Activated T-helper 2 cell treated with anti-CD3 and anti-CD28 coated beads, Interferon-gamma antibody, Interleukin-2, Interleukin-4, amounts not matched to agents 10 μg/mL and 5 μg/mL and 100 μg/mL, durations not matched to agents 14 hours and 24 hours and 36 hours (primary cell): ENCODE measurements around the gene PRELID3B. TPM values are rescaled to one million over a fixed set of nuclear protein-coding genes. Genes with fewer than 3 reads are reported as not detected.
A peak's percentile ranks its signal among the peaks of the same experiment; 100 is the strongest.

Experiments
- DNase-seq: peaks from one replicate; pipeline ENCODE4 v3.0.0; 2021; ENCODE audit warnings: low spot score
- H3K27ac Mint-ChIP-seq: one replicate; pipeline ENCODE4 v1.8.0; 2021; ENCODE audit warnings: mixed read lengths
- H3K27me3 Mint-ChIP-seq: one replicate; pipeline ENCODE4 v1.8.0; 2021; ENCODE audit warnings: low read depth, mixed read lengths
- H3K36me3 Mint-ChIP-seq: one replicate; pipeline ENCODE4 v1.8.0; 2021; ENCODE audit warnings: low read depth, mixed read lengths
- H3K4me1 Mint-ChIP-seq: one replicate; pipeline ENCODE4 v1.8.0; 2021; ENCODE audit warnings: low read depth, mixed read lengths
- H3K4me3 Mint-ChIP-seq: one replicate; pipeline ENCODE4 v1.8.0; 2021; ENCODE audit warnings: low read depth, mild to moderate bottlenecking, moderate library complexity, mixed read lengths
- H3K9me3 Mint-ChIP-seq: one replicate; pipeline ENCODE4 v1.8.0; 2021; ENCODE audit warnings: mixed read lengths
- intact Hi-C: fragments of 100-400 bp; cut with micrococcal nuclease; formaldehyde crosslinking; loops from one replicate; pipeline ENCODE4 v1.15.1; 2023
- total RNA-seq: library from RNA; stranded (reverse); gene quantifications from 2 replicates; pipeline ENCODE4 v1.2.3, GENCODE V29; 2022

The PRELID3B gene
- total RNA-seq, 1 donor from 2014 or later = 112 TPM

GRCh38 chr20:59071216-59071615 lies 28.6 kb upstream of the PRELID3B start:
- H3K27ac Mint-ChIP-seq = no peak overlapping the region
- no peak for DNase-seq
- intact Hi-C loops = no loop called here
- peaks cover 20% of the 10 kb centered on the region for H3K4me1 Mint-ChIP-seq
- peaks cover 41% of the 10 kb centered on the region for H3K27me3 Mint-ChIP-seq
- no peaks in the 10 kb centered on the region for H3K9me3 Mint-ChIP-seq
- no peak overlapping the region for H3K4me3 Mint-ChIP-seq
- H3K36me3 Mint-ChIP-seq = no peaks in the 10 kb centered on the region

- no peak for DNase-seq
- peaks cover 40% of the 10 kb centered on the region for H3K27me3 Mint-ChIP-seq
Observed at GRCh38 chr20:59069026-59069425, 26.4 kb upstream of the PRELID3B start.

DNA sequence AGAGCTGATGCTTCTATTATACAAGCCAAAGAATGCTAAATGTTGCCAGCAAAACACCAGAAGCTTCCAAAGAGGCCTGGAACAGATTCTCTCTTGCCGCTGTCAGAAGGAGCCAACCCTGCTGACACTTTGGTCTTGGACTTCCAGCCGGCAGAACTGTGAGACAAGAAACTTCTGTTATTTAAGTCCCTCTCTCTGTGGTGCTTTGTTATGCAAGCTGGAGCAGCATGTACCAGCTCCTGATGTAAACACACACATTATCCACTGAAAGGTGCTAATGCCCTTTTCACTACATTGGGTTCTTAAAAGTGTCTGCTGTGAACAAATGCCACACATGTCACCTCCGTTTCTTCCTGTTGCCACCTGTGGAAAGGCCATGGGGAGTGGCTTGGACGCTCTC lies 25.9 kb upstream of the PRELID3B start:
- no peak overlapping the region for H3K4me3 Mint-ChIP-seq
- no peaks in the 10 kb centered on the region for H3K9me3 Mint-ChIP-seq
- peaks cover 44% of the 10 kb centered on the region for H3K27me3 Mint-ChIP-seq
- H3K36me3 Mint-ChIP-seq = no peaks in the 10 kb centered on the region
- no peak overlapping the region for H3K27ac Mint-ChIP-seq
- intact Hi-C loops = no loop called here
- DNase-seq = no peak
- H3K4me1 Mint-ChIP-seq = peaks cover 6% of the 10 kb centered on the region

More at GRCh38 chr20:59069026-59069425, 26.4 kb upstream of the PRELID3B start:
- Mint-ChIP-seq H3K36me3 (no peaks in the 10 kb centered on the region), H3K4me3 (no peak overlapping the region), H3K4me1 (peaks cover 6% of the 10 kb centered on the region), H3K27ac (no peak overlapping the region), H3K9me3 (no peaks in the 10 kb centered on the region)
- intact Hi-C loops = no loop called here

- no peak overlapping the region for H3K27ac Mint-ChIP-seq
- no peak for DNase-seq
- H3K36me3 Mint-ChIP-seq = no peaks in the 10 kb centered on the region
- H3K4me1 Mint-ChIP-seq = no peaks in the 10 kb centered on the region
- no peaks in the 10 kb centered on the region for H3K9me3 Mint-ChIP-seq
- peaks cover 46% of the 10 kb centered on the region for H3K27me3 Mint-ChIP-seq
- intact Hi-C loops = no loop called here
- H3K4me3 Mint-ChIP-seq = no peak overlapping the region
Observed at GRCh38 chr20:59064214-59064722, 21.7 kb upstream of the PRELID3B start.

DNA sequence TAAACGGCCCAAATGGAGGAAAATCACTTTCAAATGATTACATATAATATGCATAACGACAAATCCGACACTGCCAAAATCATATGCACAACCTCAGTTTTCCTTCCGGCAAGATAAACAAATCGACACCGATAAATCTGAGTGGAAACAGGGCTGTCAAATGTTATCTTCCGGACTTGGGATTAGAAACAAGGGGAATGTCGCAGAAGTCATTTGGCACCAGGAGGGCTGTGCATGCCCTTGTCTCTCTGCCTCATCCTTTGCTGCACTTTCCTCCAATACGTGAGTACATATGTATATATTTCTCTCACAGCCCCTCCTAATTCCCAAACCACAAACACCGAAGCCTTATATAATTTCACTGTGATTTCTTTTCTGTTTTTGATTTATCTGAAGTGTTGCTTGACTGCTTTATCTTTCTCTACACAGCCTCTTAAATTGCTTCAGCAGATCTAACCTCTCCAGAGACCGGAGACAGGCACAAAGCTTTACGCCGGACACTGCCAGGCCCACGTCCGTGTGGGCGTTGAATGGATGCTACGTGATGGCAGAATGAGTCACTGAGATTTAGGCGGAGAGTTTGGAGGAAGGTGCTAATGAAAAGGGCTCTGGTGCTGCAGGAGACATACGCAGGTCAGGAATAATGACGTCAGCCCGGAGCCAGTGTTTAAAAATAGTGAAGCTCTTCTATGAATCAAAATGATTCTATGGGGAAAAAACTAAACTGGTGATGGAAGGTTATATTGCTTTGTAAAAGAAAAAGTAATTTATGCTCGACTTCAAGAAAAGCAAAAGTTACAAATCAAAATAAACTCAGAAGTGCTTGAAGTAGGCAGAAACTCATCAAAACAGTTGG lies 21.0 kb upstream of the PRELID3B start:
- Mint-ChIP-seq H3K4me3 (no peak overlapping the region), H3K9me3 (no peaks in the 10 kb centered on the region), H3K36me3 (no peaks in the 10 kb centered on the region), H3K27me3 (peaks cover 39% of the 10 kb centered on the region), H3K27ac (no peak overlapping the region), H3K4me1 (no peaks in the 10 kb centered on the region)
- DNase-seq = no peak
- intact Hi-C loops = no loop called here

GRCh38 chr20:59062081-59062480 lies 19.5 kb upstream of the PRELID3B start:
- no peak for DNase-seq
- no peaks in the 10 kb centered on the region for H3K36me3 Mint-ChIP-seq
- intact Hi-C loops = no loop called here
- H3K4me3 Mint-ChIP-seq = no peak overlapping the region
- no peaks in the 10 kb centered on the region for H3K9me3 Mint-ChIP-seq
- no peaks in the 10 kb centered on the region for H3K4me1 Mint-ChIP-seq
- peaks cover 27% of the 10 kb centered on the region for H3K27me3 Mint-ChIP-seq
- H3K27ac Mint-ChIP-seq = no peak overlapping the region

DNA sequence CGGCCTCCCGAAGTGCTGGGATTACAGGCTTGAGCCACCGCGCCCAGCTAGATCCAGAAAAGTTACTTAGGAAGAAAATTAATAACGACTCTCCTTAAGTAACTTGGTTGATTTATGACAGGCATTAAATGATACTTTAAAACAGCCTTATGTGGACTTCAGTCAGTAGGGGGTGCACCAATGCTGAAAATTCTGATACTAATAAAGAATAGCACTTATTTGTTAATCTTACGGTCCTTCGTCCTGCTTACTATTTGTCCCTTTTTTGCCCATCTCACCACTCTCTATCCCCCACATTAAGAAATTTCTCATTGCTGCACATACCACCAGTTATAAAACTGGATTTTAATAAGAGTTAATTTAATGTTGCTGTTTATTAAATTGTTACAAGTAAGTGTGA lies 12.7 kb upstream of the PRELID3B start:
- Mint-ChIP-seq H3K27ac (no peak overlapping the region), H3K4me3 (no peak overlapping the region), H3K4me1 (peaks cover 1% of the 10 kb centered on the region), H3K27me3 (peaks cover 42% of the 10 kb centered on the region), H3K36me3 (no peaks in the 10 kb centered on the region), H3K9me3 (no peaks in the 10 kb centered on the region)
- DNase-seq = no peak
- intact Hi-C loops = no loop called here

- H3K27me3 Mint-ChIP-seq = peaks cover 40% of the 10 kb centered on the region
- H3K36me3 Mint-ChIP-seq = no peaks in the 10 kb centered on the region
- no peaks in the 10 kb centered on the region for H3K9me3 Mint-ChIP-seq
- H3K4me3 Mint-ChIP-seq = no peak overlapping the region
- intact Hi-C loops = no loop called here
- H3K4me1 Mint-ChIP-seq = peaks cover 15% of the 10 kb centered on the region
- no peak overlapping the region for H3K27ac Mint-ChIP-seq
- DNase-seq = no peak
Observed at GRCh38 chr20:59051666-59052185, 9.1 kb upstream of the PRELID3B start.

GRCh38 chr20:59050437-59050836 lies 7.9 kb upstream of the PRELID3B start:
- Mint-ChIP-seq H3K9me3 (no peaks in the 10 kb centered on the region), H3K4me1 (peaks cover 16% of the 10 kb centered on the region), H3K27me3 (peaks cover 32% of the 10 kb centered on the region), H3K36me3 (no peaks in the 10 kb centered on the region), H3K4me3 (no peak overlapping the region), H3K27ac (no peak overlapping the region)
- DNase-seq = no peak
- intact Hi-C loops = no loop called here

DNA sequence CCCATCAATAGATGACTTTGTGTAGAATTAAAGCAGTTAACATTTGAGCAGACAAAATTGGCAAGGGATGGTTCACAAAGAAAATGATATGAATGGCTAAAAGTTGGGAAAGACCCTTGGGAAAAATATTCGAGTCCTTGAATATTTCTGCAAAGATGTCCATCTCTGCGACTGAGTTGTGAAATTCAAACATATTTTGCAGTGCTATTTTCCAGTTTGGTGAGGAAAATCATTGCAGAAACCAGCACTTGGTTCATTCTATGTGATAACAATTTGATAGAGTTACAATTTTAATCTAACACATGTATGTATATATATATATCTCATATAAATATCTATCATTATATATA lies 6.1 kb upstream of the PRELID3B start:
- Mint-ChIP-seq H3K9me3 (no peaks in the 10 kb centered on the region), H3K4me1 (peaks cover 23% of the 10 kb centered on the region), H3K4me3 (no peak overlapping the region), H3K27me3 (peaks cover 22% of the 10 kb centered on the region), H3K27ac (peak overlapping the region; percentile 82), H3K36me3 (no peaks in the 10 kb centered on the region)
- no peak for DNase-seq
- intact Hi-C loops = loop anchor here (1.0 to 10.0 kb wide), 2 partner anchors 26 to 394 kb away; partner anchors contain the start of gene STX16

DNA sequence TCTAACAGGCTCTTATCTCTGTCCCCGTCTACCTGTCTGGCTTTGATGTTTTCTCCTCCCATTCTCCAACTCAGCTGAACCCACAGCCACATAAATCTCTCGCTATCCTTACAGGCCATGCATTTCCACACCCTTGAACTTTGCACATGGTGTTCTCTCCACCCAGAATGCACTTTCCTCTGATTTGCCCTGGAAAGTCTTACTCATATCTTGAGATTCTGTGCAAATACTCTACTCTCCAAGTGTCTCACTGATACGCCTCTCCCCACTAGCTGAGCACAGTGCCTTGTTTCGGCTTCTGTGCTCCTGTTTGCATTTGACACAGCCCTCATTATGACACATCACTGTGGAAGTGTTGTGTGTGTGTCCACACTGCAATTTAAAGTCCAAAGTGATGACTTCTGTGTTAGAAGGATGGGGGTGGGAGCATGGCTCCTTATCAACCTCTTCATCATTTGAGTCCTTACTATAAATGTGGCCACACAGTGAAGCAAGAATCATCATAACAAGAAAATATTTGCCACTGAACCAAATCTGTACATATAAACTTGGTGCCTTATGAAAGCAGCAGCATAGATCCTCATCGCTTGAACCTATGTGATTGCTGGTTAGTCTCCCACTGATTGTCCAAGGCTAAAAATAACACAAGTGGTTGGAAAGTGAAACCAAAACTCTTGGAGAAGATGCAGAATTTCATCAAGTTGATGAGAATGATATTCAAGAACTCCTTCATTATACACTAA lies 5.5 kb upstream of the PRELID3B start:
- peaks cover 29% of the 10 kb centered on the region for H3K4me1 Mint-ChIP-seq
- peaks cover 17% of the 10 kb centered on the region for H3K27me3 Mint-ChIP-seq
- DNase-seq = no peak
- H3K9me3 Mint-ChIP-seq = no peaks in the 10 kb centered on the region
- intact Hi-C loops = loop anchor here (1.0 to 10.0 kb wide), 2 partner anchors 26 to 393 kb away; partner anchors contain the start of gene STX16
- H3K36me3 Mint-ChIP-seq = no peaks in the 10 kb centered on the region
- H3K4me3 Mint-ChIP-seq = no peak overlapping the region
- H3K27ac Mint-ChIP-seq = peak overlapping the region; percentile 82

DNA sequence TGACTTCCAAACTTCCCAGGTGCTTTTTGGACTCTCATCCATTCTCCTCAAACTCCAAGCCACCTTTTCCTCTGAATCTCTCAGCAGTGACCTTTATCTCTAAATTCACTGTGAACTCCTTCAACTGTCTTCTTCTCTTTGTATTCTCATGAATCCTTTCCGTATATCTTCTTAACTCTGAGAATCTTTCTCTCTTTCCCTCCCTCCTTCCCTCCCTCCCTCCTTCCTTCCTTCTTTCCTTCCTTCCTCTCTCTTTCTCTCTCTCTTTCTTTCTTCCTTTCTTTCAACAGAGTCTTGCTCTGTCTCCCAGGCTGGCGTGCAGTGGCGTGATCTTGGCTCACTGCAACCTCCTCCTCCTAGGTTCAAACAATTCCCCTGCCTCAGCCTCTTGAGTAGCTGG lies 4.3 kb upstream of the PRELID3B start:
- Mint-ChIP-seq H3K36me3 (no peaks in the 10 kb centered on the region), H3K27ac (no peak overlapping the region), H3K4me1 (peaks cover 30% of the 10 kb centered on the region), H3K9me3 (no peaks in the 10 kb centered on the region), H3K27me3 (peaks cover 13% of the 10 kb centered on the region), H3K4me3 (no peak overlapping the region)
- intact Hi-C loops = loop anchor here (10.0 kb wide), 1 partner anchor 392 kb away; the partner anchor contains the start of gene STX16
- no peak for DNase-seq
